Ovary (tissue), 3 donors: ENCODE results near the gene SFT2D1.

Source experiments
- EP300 ChIP-seq: sonication (generic); formaldehyde crosslinking; IDR thresholded peaks from one replicate; pipeline ENCODE4 v1.6.1; 2017; ENCODE audit warnings: antibody characterized with exemption
- POLR2A ChIP-seq: fragments of 450-650 bp; IDR thresholded peaks from one replicate; pipeline ENCODE4 v1.6.1; 2017; ENCODE audit warnings: antibody characterized with exemption, mild to moderate bottlenecking, moderate library complexity
- TF ChIP-seq, protein P1 (sequence below), 3 donors: fragments of 450-650 bp in 2 of 3; fragments of 200-600 bp in 1 of 3; IDR thresholded peaks; one replicate each; pipeline versions ENCODE4 v1.5.1 to v1.8.0; 2016 to 2022; ENCODE audit warnings: antibody characterized with exemption in 3 of 3, mild to moderate bottlenecking in 1 of 3
- donor health status: DM: no; HTN: no; CAD: no.

DNA sequence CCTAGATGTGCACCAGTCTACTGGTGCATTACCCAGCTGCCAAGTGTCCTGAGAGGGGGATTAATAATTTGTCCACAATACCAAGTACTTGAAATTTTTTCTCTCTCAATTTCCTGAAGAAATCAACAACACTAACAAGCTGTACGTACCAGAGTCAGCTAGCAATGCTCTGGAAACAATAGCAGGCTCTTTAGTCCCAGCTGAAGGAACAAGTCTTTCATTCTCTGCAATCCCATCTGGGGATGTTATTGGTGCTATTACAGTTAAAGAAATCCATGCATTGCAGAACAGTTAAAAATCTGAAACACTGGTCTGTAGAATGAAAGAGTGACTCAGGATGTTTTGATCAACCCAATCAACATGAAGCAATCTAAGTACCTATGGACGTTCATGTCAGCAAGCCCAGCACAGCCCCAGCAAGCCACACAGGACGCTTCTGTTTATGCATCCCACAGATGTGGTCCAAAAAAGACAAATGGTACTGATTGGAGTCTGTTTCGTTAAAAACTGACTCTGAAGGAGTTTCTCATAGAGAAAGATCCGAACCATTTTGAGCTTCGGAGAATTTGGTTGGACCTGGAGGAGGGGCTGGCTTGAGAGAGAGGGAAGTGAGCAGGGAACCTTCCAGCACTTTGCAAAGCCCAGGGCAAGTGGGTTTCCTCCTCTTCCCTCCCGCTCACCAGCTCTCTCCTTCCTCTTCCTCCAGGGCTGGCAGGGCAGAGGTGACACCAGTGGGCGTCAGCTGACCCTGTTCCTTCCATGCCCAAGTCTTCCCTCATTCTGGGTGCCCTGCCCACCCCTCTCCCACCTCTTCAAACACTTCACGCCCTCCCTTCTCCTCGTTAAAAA lies 46.1 kb downstream of the SFT2D1 start:
- TF ChIP-seq, protein P1, sequence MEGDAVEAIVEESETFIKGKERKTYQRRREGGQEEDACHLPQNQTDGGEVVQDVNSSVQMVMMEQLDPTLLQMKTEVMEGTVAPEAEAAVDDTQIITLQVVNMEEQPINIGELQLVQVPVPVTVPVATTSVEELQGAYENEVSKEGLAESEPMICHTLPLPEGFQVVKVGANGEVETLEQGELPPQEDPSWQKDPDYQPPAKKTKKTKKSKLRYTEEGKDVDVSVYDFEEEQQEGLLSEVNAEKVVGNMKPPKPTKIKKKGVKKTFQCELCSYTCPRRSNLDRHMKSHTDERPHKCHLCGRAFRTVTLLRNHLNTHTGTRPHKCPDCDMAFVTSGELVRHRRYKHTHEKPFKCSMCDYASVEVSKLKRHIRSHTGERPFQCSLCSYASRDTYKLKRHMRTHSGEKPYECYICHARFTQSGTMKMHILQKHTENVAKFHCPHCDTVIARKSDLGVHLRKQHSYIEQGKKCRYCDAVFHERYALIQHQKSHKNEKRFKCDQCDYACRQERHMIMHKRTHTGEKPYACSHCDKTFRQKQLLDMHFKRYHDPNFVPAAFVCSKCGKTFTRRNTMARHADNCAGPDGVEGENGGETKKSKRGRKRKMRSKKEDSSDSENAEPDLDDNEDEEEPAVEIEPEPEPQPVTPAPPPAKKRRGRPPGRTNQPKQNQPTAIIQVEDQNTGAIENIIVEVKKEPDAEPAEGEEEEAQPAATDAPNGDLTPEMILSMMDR (IDR thresholded peaks at IDR 0.05) = no peak
- TF ChIP-seq EP300 (no peak), POLR2A (no peak)
